GM19438 (cell line): ENCODE data around the gene WDPCP.
A peak's percentile ranks its signal among the peaks of the same experiment; 100 is the strongest.
"Not testable (repeated sequence)": the region's sequence is repeated elsewhere in the genome, so short reads cannot be mapped to it uniquely, and the experiment has no call there.

Experiments used
- ATAC-seq: cut with Tn5 transposase; IDR thresholded peaks from one replicate; pipeline ENCODE4 v1.9.1; 2021; ENCODE audit warnings: low read depth; ENCODE audit not compliant: unreplicated experiment

Gene WDPCP

GRCh38 chr2:63469313-63469712 lies 119.0 kb downstream of the WDPCP start:
- not testable (repeated sequence) for ATAC-seq

GRCh38 chr2:63465633-63466032 lies 122.6 kb downstream of the WDPCP start:
- no peak for ATAC-seq

- ATAC-seq: no peak
These were observed 125.1 kb downstream of the WDPCP start for GRCh38 chr2:63463142-63463541.

GRCh38 chr2:63446658-63447057 lies 141.6 kb downstream of the WDPCP start:
- no peak for ATAC-seq

- no peak for ATAC-seq
These were observed 143.6 kb downstream of the WDPCP start for GRCh38 chr2:63444565-63445288.

- ATAC-seq: no peak
These were observed 147.7 kb downstream of the WDPCP start for GRCh38 chr2:63440612-63441011.

GRCh38 chr2:63438181-63438580 lies 150.1 kb downstream of the WDPCP start:
- ATAC-seq: no peak

- ATAC-seq: no peak
These were observed 151.8 kb downstream of the WDPCP start for GRCh38 chr2:63436488-63436887.

- no peak for ATAC-seq
These were observed 153.2 kb downstream of the WDPCP start for GRCh38 chr2:63435070-63435469.

- no peak for ATAC-seq
These were observed 154.0 kb downstream of the WDPCP start for GRCh38 chr2:63434024-63435001.

- no peak for ATAC-seq
These were observed 155.9 kb downstream of the WDPCP start for GRCh38 chr2:63432373-63432772.

GRCh38 chr2:63425606-63426005 lies 162.7 kb downstream of the WDPCP start:
- no peak for ATAC-seq

GRCh38 chr2:63425079-63425416 lies 163.2 kb downstream of the WDPCP start:
- ATAC-seq: no peak

- ATAC-seq: peak; percentile 97
These were observed 163.8 kb downstream of the WDPCP start for GRCh38 chr2:63424329-63425078.

- no peak for ATAC-seq
These were observed 165.7 kb downstream of the WDPCP start for GRCh38 chr2:63422556-63422955.

- no peak for ATAC-seq
These were observed 179.7 kb downstream of the WDPCP start for GRCh38 chr2:63408530-63408929.

GRCh38 chr2:63406641-63407040 lies 181.6 kb downstream of the WDPCP start:
- no peak for ATAC-seq

- no peak for ATAC-seq
These were observed 184.5 kb downstream of the WDPCP start for GRCh38 chr2:63403820-63404219.

- not testable (repeated sequence) for ATAC-seq
These were observed 185.4 kb downstream of the WDPCP start for GRCh38 chr2:63402889-63403288.

- no peak for ATAC-seq
These were observed 189.1 kb downstream of the WDPCP start for GRCh38 chr2:63399156-63399555.

- ATAC-seq: no peak
These were observed 208.8 kb downstream of the WDPCP start for GRCh38 chr2:63379451-63379850.
